Effector memory CD8-positive, alpha-beta T cell (primary cell): ENCODE results near the gene PDK1.
"Not testable (repeated sequence)": the region's sequence is repeated elsewhere in the genome, so short reads cannot be mapped to it uniquely, and the experiment has no call there.

Experiments
- ATAC-seq: fragments of 150-1000 bp; cut with Tn5 transposase; replicated peaks from 2 replicates; pipeline ENCODE4 v1.10.0; 2021; ENCODE audit warnings: mild to moderate bottlenecking, moderate library complexity
- DNase-seq, 3 experiments: peaks; one replicate each; pipeline ENCODE4 v3.0.0; 2021
- H3K27ac Mint-ChIP-seq, 2 donors: one replicate each; pipeline ENCODE4 v1.8.0; 2022; ENCODE audit warnings: mild to moderate bottlenecking in 2 of 2, mixed read lengths in 2 of 2, moderate library complexity in 2 of 2
- H3K27me3 Mint-ChIP-seq, 2 donors: one replicate each; pipeline ENCODE4 v1.8.0; 2022; ENCODE audit warnings: mixed read lengths in 2 of 2
- H3K36me3 Mint-ChIP-seq: one replicate; pipeline ENCODE4 v1.8.0; 2022; ENCODE audit warnings: mild to moderate bottlenecking, moderate library complexity, mixed read lengths; ENCODE audit not compliant: insufficient read depth
- H3K4me1 Mint-ChIP-seq, 2 donors: one replicate each; pipeline ENCODE4 v1.8.0; 2022; ENCODE audit warnings: low read depth in 2 of 2, mixed read lengths in 2 of 2
- H3K4me3 Mint-ChIP-seq, 2 donors: one replicate each; pipeline ENCODE4 v1.8.0; 2022; ENCODE audit warnings: mild to moderate bottlenecking in 2 of 2, mixed read lengths in 2 of 2, moderate library complexity in 2 of 2
- H3K9me3 Mint-ChIP-seq, 2 donors: one replicate each; pipeline ENCODE4 v1.8.0; 2022; ENCODE audit warnings: mixed read lengths in 2 of 2

Gene PDK1

DNA sequence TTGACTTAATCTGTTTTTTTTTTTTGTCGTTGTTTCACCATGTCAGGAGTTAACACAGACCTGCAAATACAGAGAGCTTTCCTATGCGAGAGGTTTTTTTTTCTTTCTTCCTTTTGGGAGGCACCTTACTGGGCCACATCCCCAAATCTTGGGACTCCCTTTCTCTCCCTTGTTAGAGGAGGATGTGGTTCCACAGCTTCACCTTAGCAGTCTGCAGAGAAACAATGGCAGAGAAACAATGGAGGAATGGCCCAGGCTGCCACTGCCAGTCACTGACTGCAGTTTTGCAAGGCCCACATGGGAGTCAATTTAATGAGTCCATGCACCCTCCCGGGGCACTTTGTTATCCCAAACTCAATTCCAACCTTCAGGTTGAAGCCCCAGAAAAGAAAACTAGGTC is 20.8 kb upstream of the PDK1 start:
- Mint-ChIP-seq H3K4me1 (no peaks in the 10 kb centered on the region), H3K27ac (no peak overlapping the region), H3K4me3 (no peak overlapping the region), H3K27me3 (no peaks in the 10 kb centered on the region), H3K9me3 (peaks cover 0 to 16% of the 10 kb centered on the region in 2 donors), H3K36me3 (peaks cover 4% of the 10 kb centered on the region)
- no peak for ATAC-seq
- DNase-seq: no peak

DNA sequence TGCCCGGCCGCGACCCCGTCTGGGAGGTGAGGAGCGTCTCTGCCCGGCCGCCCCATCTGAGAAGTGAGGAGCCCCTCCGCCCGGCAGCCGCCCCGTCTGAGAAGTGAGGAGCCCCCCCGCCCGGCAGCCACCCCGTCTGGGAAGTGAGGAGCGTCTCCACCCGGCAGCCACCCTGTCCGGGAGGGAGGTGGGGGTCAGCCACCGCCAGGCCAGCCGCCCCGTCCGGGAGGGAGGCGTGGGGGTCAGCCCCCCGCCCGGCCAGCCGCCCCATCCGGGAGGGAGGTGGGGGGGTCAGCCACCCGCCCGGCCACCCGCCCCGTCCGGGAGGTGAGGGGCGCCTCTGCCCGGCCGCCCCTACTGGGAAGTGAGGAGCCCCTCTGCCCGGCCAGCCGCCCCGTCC is 18.0 kb upstream of the PDK1 start:
- not testable (repeated sequence) for H3K27me3 Mint-ChIP-seq, ATAC-seq, H3K4me1 Mint-ChIP-seq, DNase-seq, H3K36me3 Mint-ChIP-seq, H3K4me3 Mint-ChIP-seq, H3K9me3 Mint-ChIP-seq, H3K27ac Mint-ChIP-seq

DNA sequence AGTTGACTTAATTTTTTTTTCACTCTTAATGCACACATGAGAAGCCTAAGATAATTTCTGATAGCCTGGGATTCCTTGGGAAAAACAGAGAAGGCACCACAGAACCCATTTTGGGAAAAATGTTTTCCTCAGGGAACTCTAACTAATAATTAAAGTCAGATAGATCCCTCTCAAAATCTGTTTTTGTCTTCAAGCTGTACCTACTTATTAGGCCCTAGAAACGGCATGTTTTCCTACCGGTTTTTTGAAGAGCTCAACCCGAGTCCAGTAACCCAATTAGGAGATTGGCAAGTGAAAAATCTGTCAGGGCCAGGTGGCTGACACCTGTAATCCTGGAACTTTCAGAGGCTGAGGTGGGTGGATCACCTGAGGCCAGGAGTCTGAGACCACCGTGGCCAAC is 16.1 kb upstream of the PDK1 start:
- no peaks in the 10 kb centered on the region for H3K4me1 Mint-ChIP-seq
- H3K4me3 Mint-ChIP-seq: no peak overlapping the region
- no peaks in the 10 kb centered on the region for H3K27me3 Mint-ChIP-seq
- H3K36me3 Mint-ChIP-seq: peaks cover 6% of the 10 kb centered on the region
- DNase-seq: no peak
- H3K9me3 Mint-ChIP-seq: peaks cover 0 to 6% of the 10 kb centered on the region in 2 donors
- ATAC-seq: no peak
- H3K27ac Mint-ChIP-seq: no peak overlapping the region

DNA sequence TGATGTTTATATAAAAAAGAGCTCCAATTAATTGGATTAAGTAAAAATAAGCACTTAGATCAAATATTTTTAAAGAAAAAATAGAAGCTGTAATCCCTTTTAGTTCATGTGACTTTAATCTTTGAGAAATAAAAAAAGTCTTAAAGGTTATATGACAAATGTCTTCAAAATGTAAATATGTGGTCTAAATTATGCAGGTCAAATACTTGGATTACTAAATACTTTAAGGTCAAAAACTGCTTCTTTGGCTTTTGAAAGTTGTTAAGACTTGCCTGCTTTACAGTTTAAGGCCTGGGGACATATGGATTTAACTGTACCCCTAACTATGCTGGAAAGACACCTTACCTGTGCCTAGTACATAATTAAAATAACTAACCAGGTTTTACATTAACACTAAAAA is 15.5 kb upstream of the PDK1 start:
- Mint-ChIP-seq H3K36me3 (peaks cover 3% of the 10 kb centered on the region), H3K27ac (no peak overlapping the region), H3K4me3 (no peak overlapping the region), H3K4me1 (no peaks in the 10 kb centered on the region), H3K27me3 (no peaks in the 10 kb centered on the region), H3K9me3 (no peaks in the 10 kb centered on the region)
- ATAC-seq: no peak
- DNase-seq: no peak

DNA sequence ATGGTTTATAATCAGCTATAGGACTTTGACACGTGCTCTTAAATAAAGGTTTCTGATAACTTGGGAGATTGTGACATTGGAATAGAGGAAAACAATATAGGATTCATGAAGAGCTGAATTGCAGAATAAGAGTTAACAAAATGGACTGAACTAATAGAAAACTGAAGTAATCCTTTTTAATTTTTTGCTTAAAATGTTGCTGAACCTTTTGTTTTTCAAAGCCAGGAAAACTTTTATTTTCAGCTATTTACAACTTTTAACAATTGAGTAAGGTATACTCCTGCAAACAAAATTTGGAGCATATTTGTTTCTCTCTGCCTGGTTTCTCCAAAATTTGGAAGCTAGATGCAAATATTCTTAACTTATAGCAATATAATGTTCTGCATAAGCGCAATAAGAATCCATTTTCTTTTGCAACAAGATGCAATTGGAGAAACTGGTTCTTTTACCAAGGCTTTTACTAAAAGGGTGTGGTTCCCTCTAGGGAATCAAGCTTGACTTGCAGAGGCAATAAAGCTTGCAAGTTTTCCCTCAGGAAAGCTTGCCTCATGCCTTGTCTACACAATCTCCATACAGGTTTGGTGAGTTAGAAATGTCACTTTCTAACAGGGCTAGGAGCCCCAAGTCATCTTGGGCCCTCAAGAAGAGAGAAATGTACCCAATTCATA is 10.3 kb upstream of the PDK1 start:
- H3K27me3 Mint-ChIP-seq: no peaks in the 10 kb centered on the region
- peaks cover 5% of the 10 kb centered on the region for H3K36me3 Mint-ChIP-seq
- H3K27ac Mint-ChIP-seq: no peak overlapping the region
- H3K9me3 Mint-ChIP-seq: no peaks in the 10 kb centered on the region
- DNase-seq: no peak
- no peak overlapping the region for H3K4me3 Mint-ChIP-seq
- no peak for ATAC-seq
- H3K4me1 Mint-ChIP-seq: peaks cover 0 to 2% of the 10 kb centered on the region in 2 donors

DNA sequence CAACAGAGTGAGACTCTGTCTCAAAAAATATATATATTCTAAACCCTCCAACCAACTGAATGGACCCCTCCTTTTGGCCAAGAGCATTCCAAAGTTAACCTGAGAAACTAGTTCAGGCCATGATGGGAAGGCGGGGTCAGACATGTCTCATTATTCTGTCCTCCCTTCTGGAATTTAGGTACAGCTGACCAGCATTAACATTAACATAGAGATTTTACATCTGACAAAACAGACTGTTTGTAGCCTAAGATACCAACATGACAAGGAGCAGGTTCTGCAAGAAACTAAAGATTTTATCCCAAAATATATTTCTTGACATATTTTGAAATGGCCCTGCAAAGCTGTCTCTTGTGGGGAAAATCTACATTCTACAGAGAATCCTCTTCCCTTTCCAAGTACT is 6.8 kb upstream of the PDK1 start:
- H3K36me3 Mint-ChIP-seq: peaks cover 2% of the 10 kb centered on the region
- ATAC-seq (no peak), DNase-seq (no peak)
- no peaks in the 10 kb centered on the region for H3K27me3 Mint-ChIP-seq
- H3K27ac Mint-ChIP-seq: no peak overlapping the region
- H3K4me3 Mint-ChIP-seq: no peak overlapping the region
- no peaks in the 10 kb centered on the region for H3K9me3 Mint-ChIP-seq
- H3K4me1 Mint-ChIP-seq: peaks cover 0 to 2% of the 10 kb centered on the region in 2 donors

DNA sequence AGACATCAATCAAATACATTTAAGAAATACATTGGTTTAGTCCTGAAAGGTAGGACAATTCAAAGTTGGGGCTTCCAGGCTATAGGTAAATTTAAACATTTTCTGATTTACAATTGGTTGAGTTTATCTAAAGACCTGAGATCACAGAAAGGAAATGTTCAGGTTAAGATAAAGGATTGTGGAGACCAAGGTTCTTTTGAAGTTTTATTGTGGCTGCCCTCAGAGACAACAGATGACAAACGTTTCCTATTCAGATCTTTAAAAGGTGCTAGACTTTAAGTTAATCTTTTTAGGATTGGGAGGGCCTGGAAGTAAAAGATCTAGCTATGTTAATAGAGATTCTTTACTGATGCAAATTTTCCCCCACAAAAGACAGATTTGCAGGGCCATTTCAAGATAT is 6.1 kb upstream of the PDK1 start:
- not testable (repeated sequence) for DNase-seq, H3K9me3 Mint-ChIP-seq, H3K36me3 Mint-ChIP-seq, H3K27me3 Mint-ChIP-seq, H3K4me3 Mint-ChIP-seq, ATAC-seq, H3K4me1 Mint-ChIP-seq, H3K27ac Mint-ChIP-seq

DNA sequence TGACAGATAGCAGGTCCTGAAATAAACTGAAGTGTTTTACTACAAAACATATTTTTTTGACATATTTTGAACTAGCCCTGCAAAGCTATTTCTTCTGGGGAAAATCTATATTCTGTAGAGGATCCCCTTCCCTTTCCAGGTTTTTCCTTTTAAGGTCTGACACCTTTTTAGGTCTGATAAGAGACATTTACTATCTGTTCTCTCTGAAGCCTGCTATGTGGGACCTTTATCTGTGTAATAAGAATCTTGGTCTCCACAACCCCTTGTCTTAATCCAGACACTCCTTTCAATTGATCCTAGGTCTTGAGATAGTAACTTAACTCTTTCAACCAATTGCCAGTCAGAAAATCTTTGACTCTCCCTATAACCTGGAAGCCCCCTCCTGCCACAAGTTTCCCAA is 5.5 kb upstream of the PDK1 start:
- Mint-ChIP-seq H3K36me3 (peaks cover 2% of the 10 kb centered on the region), H3K4me3 (no peak overlapping the region), H3K27me3 (no peaks in the 10 kb centered on the region), H3K9me3 (no peaks in the 10 kb centered on the region), H3K4me1 (peaks cover 4 to 8% of the 10 kb centered on the region in 2 donors), H3K27ac (no peak overlapping the region)
- DNase-seq (no peak), ATAC-seq (no peak)

DNA sequence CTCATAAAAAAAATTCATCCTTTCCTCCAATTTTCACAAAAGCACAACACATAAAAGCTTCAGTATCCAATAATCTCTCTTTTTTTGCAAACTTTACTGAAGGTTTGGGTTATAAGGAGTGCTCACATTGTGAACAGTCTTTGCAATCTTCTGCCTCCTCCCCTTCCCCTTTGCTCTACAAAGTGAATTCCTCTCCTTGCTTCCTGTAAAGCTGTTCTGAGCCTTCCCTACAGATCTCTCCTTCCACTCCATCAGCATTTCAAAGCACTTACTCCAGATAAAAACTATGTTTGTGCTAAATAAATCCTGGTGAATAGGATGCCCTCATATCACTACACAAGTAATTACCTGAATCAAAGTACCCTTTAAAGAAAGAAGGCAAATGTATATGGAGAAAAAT is 4.6 kb upstream of the PDK1 start:
- Mint-ChIP-seq H3K9me3 (no peaks in the 10 kb centered on the region), H3K27ac (peak overlapping the region in 1 of 2 donors; percentile 50), H3K4me3 (no peak overlapping the region), H3K4me1 (peaks cover 5 to 10% of the 10 kb centered on the region in 2 donors), H3K36me3 (peaks cover 2% of the 10 kb centered on the region), H3K27me3 (no peaks in the 10 kb centered on the region)
- DNase-seq: no peak
- ATAC-seq: no peak

DNA sequence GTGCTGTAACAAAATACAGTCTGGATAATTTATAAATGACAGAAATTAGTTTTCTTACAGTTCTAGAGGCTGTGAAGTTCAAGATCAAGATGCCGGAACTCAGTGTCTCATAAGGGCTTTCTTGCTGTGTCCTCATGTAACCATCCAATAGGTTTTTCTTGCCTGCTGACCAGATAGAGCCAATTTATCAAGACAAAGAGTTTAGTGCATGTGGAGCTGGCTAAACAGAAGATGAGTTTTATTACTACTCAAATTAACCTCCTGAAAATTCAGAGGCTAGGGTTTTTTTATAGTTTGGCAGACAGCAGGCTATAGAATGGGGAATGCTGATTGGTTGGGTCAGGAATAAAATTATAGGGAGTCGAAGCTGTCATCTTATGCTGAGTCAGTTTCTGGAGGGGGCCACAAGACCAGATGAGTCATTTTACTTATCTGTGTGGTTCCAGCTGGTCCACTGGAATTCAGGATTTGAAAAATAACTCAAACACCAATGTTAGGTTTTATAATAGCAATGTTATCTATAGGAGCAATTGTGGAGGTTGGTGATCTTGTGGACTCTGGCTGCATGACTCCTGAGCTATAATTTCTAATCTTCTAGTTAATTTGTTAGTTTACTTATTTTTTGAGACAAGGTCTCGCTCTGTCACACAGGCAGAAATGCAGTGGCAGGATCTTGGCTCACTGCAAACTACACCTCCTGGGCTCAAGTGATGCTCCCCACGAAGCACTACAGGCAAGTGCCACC is 3.2 kb upstream of the PDK1 start:
- H3K27ac Mint-ChIP-seq: no peak overlapping the region
- ATAC-seq: no peak
- no peak for DNase-seq
- H3K36me3 Mint-ChIP-seq: peaks cover 2% of the 10 kb centered on the region
- H3K9me3 Mint-ChIP-seq: no peaks in the 10 kb centered on the region
- H3K4me1 Mint-ChIP-seq: peaks cover 13 to 14% of the 10 kb centered on the region in 2 donors
- H3K4me3 Mint-ChIP-seq: no peak overlapping the region
- no peaks in the 10 kb centered on the region for H3K27me3 Mint-ChIP-seq

DNA sequence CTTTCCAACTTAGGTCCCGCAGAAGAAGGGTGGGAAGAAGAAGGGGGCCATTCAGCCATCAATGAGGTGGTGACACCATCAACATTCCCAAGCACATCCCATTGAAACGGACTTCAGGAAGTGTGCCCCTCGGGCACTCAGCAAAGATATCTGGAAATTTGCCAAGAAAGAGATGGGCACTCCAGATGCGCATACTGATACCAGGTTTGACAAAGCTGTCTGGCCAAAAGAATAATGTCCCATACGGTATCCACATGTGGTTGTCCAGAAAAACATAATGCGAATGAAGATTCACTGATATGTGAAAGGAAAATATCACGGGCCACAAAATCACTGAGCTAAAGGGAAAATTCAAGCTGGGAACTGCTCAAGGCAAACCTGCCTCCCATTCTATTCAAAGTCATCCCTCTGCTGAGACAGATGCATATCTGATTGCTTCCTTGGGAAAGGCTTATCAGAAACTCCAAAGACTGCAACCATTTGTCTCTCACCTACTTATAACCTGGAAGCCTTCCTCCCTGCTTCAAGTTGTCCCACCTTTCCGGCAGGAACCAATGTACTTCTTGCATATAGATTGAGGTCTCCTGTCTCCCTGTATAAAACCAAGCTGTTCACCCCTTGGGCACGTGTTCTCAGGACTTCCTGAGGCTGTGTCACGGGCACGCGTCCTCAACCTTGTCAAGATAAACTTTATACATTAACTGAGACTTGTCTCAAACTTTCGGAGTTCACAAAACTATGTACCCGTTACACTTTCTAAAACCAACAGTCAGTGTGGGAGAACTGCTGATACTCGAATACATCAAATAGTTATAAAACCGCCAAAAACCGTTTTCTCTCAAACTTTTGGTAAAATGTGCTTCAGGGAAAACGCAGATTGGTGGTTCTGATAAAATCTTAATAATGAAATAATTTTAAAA is 1.3 kb upstream of the PDK1 start:
- peaks cover 14 to 23% of the 10 kb centered on the region in 2 donors for H3K4me1 Mint-ChIP-seq
- H3K27me3 Mint-ChIP-seq: no peaks in the 10 kb centered on the region
- ATAC-seq (no peak), DNase-seq (no peak)
- H3K27ac Mint-ChIP-seq: peak overlapping the region in 1 of 2 donors; percentile 86
- H3K4me3 Mint-ChIP-seq: peak overlapping the region; percentile 89 to 95
- H3K9me3 Mint-ChIP-seq: no peaks in the 10 kb centered on the region
- no peaks in the 10 kb centered on the region for H3K36me3 Mint-ChIP-seq

DNA sequence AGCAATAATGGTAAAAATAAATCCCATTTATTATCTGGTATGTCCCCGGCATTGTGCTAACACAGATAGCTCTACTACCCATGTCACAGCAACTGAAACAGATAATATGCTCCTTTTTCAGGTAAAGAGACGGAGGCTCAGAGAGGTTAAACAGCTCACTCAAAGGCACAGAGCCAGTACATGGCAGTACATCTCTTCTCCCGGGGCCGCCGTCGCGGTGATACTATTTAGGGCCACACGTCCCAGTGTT is 693 bp upstream of the PDK1 start:
- H3K27me3 Mint-ChIP-seq: no peaks in the 10 kb centered on the region
- peak overlapping the region; percentile 86 to 88 for H3K27ac Mint-ChIP-seq
- no peaks in the 10 kb centered on the region for H3K9me3 Mint-ChIP-seq
- peaks cover 13 to 23% of the 10 kb centered on the region in 2 donors for H3K4me1 Mint-ChIP-seq
- H3K36me3 Mint-ChIP-seq: no peaks in the 10 kb centered on the region
- DNase-seq (no peak), ATAC-seq (peak; percentile 28)
- peak overlapping the region; percentile 89 to 95 for H3K4me3 Mint-ChIP-seq

DNA sequence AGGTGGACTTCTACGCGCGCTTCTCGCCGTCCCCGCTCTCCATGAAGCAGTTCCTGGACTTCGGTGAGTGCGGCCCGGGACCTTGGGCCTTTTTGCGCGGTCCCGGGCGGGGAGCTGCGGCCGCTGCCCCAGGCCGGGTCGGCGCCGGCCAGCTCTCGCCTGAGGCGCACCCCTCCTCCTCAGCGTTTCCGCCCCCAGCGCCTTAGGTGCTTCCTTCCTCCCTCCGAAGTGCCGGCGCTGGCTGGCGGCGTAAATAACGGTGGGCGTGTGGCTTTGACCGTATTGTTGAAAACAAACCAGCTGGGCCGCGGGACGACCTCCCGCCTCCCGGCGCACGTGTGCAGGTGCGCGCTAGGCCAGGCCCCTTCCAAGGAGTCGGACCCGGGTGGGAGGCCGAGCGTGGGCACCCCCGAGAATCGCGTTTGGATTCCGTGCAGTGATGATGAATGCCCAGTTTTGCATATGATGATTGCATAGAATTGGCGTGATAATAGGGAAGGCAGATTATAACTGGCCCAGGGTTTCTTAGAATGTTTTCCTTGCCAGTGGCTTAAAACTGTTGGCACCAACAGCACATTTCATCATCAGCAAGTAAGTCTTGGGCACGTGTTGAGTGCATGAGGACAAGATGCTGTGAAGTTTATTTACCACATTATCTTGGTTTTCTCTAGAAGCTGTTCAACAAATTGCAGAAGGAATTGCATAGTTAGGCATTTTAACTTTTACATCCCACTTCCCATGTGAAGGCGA is 569 bp downstream of the PDK1 start:
- DNase-seq (peak; percentile 35 to 45 (median 36)), ATAC-seq (peak; percentile 48)
- Mint-ChIP-seq H3K4me3 (peak overlapping the region; percentile 89 to 95), H3K4me1 (peaks cover 13 to 23% of the 10 kb centered on the region in 2 donors), H3K27me3 (no peaks in the 10 kb centered on the region), H3K36me3 (no peaks in the 10 kb centered on the region), H3K27ac (peak overlapping the region; percentile 66 to 75), H3K9me3 (no peaks in the 10 kb centered on the region)
